H1 (cell line): ENCODE data around the gene LIN28B. TPM values are rescaled to one million over a fixed set of nuclear protein-coding genes. Genes with fewer than 3 reads are reported as not detected.
"Not testable (repeated sequence)": the region's sequence is repeated elsewhere in the genome, so short reads cannot be mapped to it uniquely, and the experiment has no call there.

Experiments used
- CTCF ChIA-PET: fragments of 300-600 bp; sonication (Branson Sonifier 250); formaldehyde crosslinking; loops from one replicate; lab custom pipeline; 2021; ENCODE audit not compliant: partially characterized antibody; lab: Charles Lee
- POLR2A ChIA-PET: fragments of 300-600 bp; sonication (Branson Sonifier 250); formaldehyde crosslinking; loops from one replicate; lab custom pipeline; 2021; ENCODE audit warnings: inconsistent platforms; ENCODE audit not compliant: partially characterized antibody; lab: Charles Lee
- DNase-seq, 2 experiments: peaks; one replicate each; pipeline versions ENCODE4 v3.0.0 to v3.0.0-alpha.2; 2010 to 2022; ENCODE audit warnings: low spot score in 2 of 2, low read depth in 1 of 2, mixed read lengths in 1 of 2
- FAIRE-seq: peaks from 2 replicates; lab custom pipeline; 2011; peaks lifted over from hg19 to GRCh38; lab: Jason Lieb, UNC
- H2AFZ ChIP-seq: 2 replicates; pipeline ENCODE4 v1.8.1; 2012; ENCODE audit warnings: low read length, inconsistent platforms
- H2AK5ac ChIP-seq: 2 replicates; pipeline ENCODE4 v1.6.1; 2013; ENCODE audit warnings: low read depth, low read length
- H2BK120ac ChIP-seq: replicated peaks from 2 replicates; pipeline ENCODE3; 2013; ENCODE audit warnings: low read depth, low read length, inconsistent platforms
- H2BK12ac ChIP-seq: 2 replicates; pipeline ENCODE4 v1.6.1; 2013; ENCODE audit warnings: low read depth, low read length
- H2BK15ac ChIP-seq: 2 replicates; pipeline ENCODE4 v1.6.1; 2013; ENCODE audit warnings: low read length
- H2BK20ac ChIP-seq: 2 replicates; pipeline ENCODE4 v1.6.1; 2013; ENCODE audit warnings: low read length
- H2BK5ac ChIP-seq: 2 replicates; pipeline ENCODE4 v1.6.1; 2013; ENCODE audit warnings: low read depth, low read length
- H3K14ac ChIP-seq: 2 replicates; pipeline ENCODE4 v1.6.1; 2013; ENCODE audit warnings: inconsistent platforms; ENCODE audit not compliant: insufficient read length
- H3K18ac ChIP-seq: 2 replicates; pipeline ENCODE4 v1.6.1; 2013; ENCODE audit warnings: low read length; ENCODE audit errors: extremely low read depth
- H3K23ac ChIP-seq: 2 replicates; pipeline ENCODE4 v1.6.1; 2013; ENCODE audit warnings: inconsistent platforms; ENCODE audit not compliant: insufficient read length
- H3K23me2 ChIP-seq: 2 replicates; pipeline ENCODE4 v1.6.1; 2013; ENCODE audit warnings: low read depth, low read length
- H3K27ac ChIP-seq: 2 replicates; pipeline ENCODE4 v1.6.1; 2011; ENCODE audit warnings: low read depth, low read length, inconsistent platforms
- H3K27me3 ChIP-seq, 4 experiments: replicated peaks in 1 of 4; 1 replicate in 1 of 4; 2 replicates in 3 of 4; pipeline versions ENCODE4 v1.6.1 to v1.8.1; 2011 to 2013; ENCODE audit warnings: low read length in 3 of 4, mild to moderate bottlenecking in 3 of 4, inconsistent platforms in 2 of 4, mixed read lengths in 2 of 4, moderate library complexity in 1 of 4; ENCODE audit not compliant: control insufficient read depth in 3 of 4, insufficient read depth in 3 of 4; ENCODE audit errors: extremely low read depth in 1 of 4
- H3K36me3 ChIP-seq, 4 experiments: 2 replicates each; pipeline versions ENCODE4 v1.6.1 to v1.8.1; 2011 to 2013; ENCODE audit warnings: mild to moderate bottlenecking in 4 of 4, low read length in 3 of 4, moderate library complexity in 2 of 4, control low read depth in 1 of 4, inconsistent platforms in 1 of 4; ENCODE audit not compliant: insufficient read depth in 4 of 4, control insufficient read depth in 2 of 4
- H3K4ac ChIP-seq: replicated peaks from 2 replicates; pipeline ENCODE3; 2013; ENCODE audit warnings: low read length, low read depth, mixed read lengths, inconsistent platforms; ENCODE audit not compliant: insufficient read length
- H3K4me1 ChIP-seq, 4 experiments: replicated peaks in 1 of 4; 1 replicate in 1 of 4; 2 replicates in 3 of 4; pipeline versions ENCODE4 v1.6.1 to v1.8.1; 2011 to 2013; ENCODE audit warnings: low read length in 3 of 4, inconsistent platforms in 2 of 4, mixed read lengths in 1 of 4; ENCODE audit not compliant: insufficient read depth in 4 of 4, control insufficient read depth in 3 of 4
- H3K4me2 ChIP-seq, 2 experiments: 2 replicates each; pipeline versions ENCODE4 v1.6.1 to v1.8.1; 2011 to 2013; ENCODE audit warnings: low read depth in 2 of 2, low read length in 2 of 2, control low read depth in 1 of 2, inconsistent platforms in 1 of 2, mild to moderate bottlenecking in 1 of 2; ENCODE audit not compliant: insufficient read depth in 1 of 2
- H3K4me3 ChIP-seq, 4 experiments: fragments of 200-600, 300-600 bp in 1 of 4; sonication (generic), shearing (Covaris generic), sonication (Bioruptor Twin) in 1 of 4; 2 replicates each; pipeline versions ENCODE4 v1.5.1 to v1.8.1; 2011 to 2016; ENCODE audit warnings: low read length in 4 of 4, low read depth in 3 of 4, control low read depth in 2 of 4, inconsistent platforms in 2 of 4, mild to moderate bottlenecking in 2 of 4, mixed read lengths in 1 of 4, moderate library complexity in 1 of 4; ENCODE audit not compliant: insufficient read depth in 2 of 4; ENCODE audit errors: extremely low read depth in 1 of 4
- H3K56ac ChIP-seq: replicated peaks from 2 replicates; pipeline ENCODE3; 2013; ENCODE audit warnings: low read depth, mild to moderate bottlenecking, mixed read lengths, low read length, inconsistent platforms; ENCODE audit not compliant: insufficient read length
- H3K79me1 ChIP-seq: 2 replicates; pipeline ENCODE4 v1.6.1; 2013; ENCODE audit warnings: low read depth, low read length, control low read depth
- H3K79me2 ChIP-seq, 2 experiments: 2 replicates each; pipeline versions ENCODE4 v1.6.1 to v1.8.1; 2012 to 2013; ENCODE audit warnings: low read length in 2 of 2, mild to moderate bottlenecking in 2 of 2, inconsistent platforms in 1 of 2; ENCODE audit not compliant: insufficient read depth in 2 of 2, control insufficient read depth in 1 of 2
- H3K9ac ChIP-seq, 4 experiments: replicated peaks in 1 of 4; 1 replicate in 1 of 4; 2 replicates in 3 of 4; pipeline versions ENCODE4 v1.6.1 to v1.8.1; 2011 to 2013; ENCODE audit warnings: low read depth in 3 of 4, low read length in 3 of 4, control low read depth in 2 of 4, mild to moderate bottlenecking in 2 of 4, moderate library complexity in 2 of 4, inconsistent platforms in 1 of 4; ENCODE audit errors: extremely low read depth in 1 of 4
- H3K9me3 ChIP-seq, 2 experiments: 2 replicates each; pipeline versions ENCODE4 v1.6.1 to v1.8.1; 2012 to 2013; ENCODE audit warnings: mild to moderate bottlenecking in 2 of 2, moderate library complexity in 2 of 2, control low read depth in 1 of 2, inconsistent platforms in 1 of 2, low read depth in 1 of 2, low read length in 1 of 2, mixed read lengths in 1 of 2; ENCODE audit not compliant: insufficient read depth in 2 of 2
- H4K20me1 ChIP-seq, 2 experiments: replicated peaks in 1 of 2; 2 replicates each; pipeline versions ENCODE3 to v1.8.1; 2011 to 2013; ENCODE audit warnings: inconsistent platforms in 2 of 2, low read length in 2 of 2, mild to moderate bottlenecking in 1 of 2; ENCODE audit not compliant: insufficient read depth in 2 of 2, control insufficient read depth in 1 of 2
- H4K5ac ChIP-seq: 2 replicates; pipeline ENCODE4 v1.6.1; 2013; ENCODE audit warnings: low read length, low read depth, mixed read lengths, inconsistent platforms; ENCODE audit not compliant: insufficient read length
- H4K8ac ChIP-seq: 2 replicates; pipeline ENCODE4 v1.8.0; 2013; ENCODE audit warnings: mild to moderate bottlenecking, moderate library complexity, low read length, inconsistent platforms; ENCODE audit not compliant: insufficient read depth; ENCODE audit errors: extremely low read depth
- H4K91ac ChIP-seq: replicated peaks from 2 replicates; pipeline ENCODE3; 2013; ENCODE audit warnings: low read length, mixed read lengths, inconsistent platforms; ENCODE audit not compliant: insufficient read length
- HDAC6 ChIP-seq: IDR thresholded peaks from one replicate; pipeline ENCODE4 v1.7.1; 2012; ENCODE audit warnings: low read depth, mild to moderate bottlenecking, inconsistent platforms, low read length, moderate library complexity
- NANOG ChIP-seq: IDR thresholded peaks from 2 replicates; pipeline ENCODE4 v1.6.1; 2011; ENCODE audit warnings: low read length, low read depth, mild to moderate bottlenecking, inconsistent platforms; ENCODE audit not compliant: insufficient read depth, poor library complexity, severe bottlenecking
- RNF2 ChIP-seq: fragments of 200-900, 300-1000 bp; sonication (generic); IDR thresholded peaks from 2 replicates; pipeline ENCODE4 v1.7.1; 2016; ENCODE audit warnings: borderline replicate concordance, low read depth, mild to moderate bottlenecking, antibody characterized with exemption, low read length; ENCODE audit not compliant: poor library complexity, severe bottlenecking; ENCODE audit errors: missing control alignments
- WGBS, 2 experiments: shearing (Covaris generic) in 1 of 2; methylation state at CpG; one replicate each; pipeline versions ENCODE4 v1.1.6 to v1.1.7; 2013 to 2015; ENCODE audit warnings: low lambda C conversion rate in 2 of 2, mixed read lengths in 2 of 2, inconsistent platforms in 1 of 2, low coverage in 1 of 2, missing lambda C conversion rate in 1 of 2; ENCODE audit not compliant: insufficient replicate concordance in 2 of 2, insufficient coverage in 1 of 2, insufficient read length in 1 of 2; ENCODE audit errors: extremely low coverage in 1 of 2, missing lambda C conversion rate in 1 of 2; 5-methylcytosine and 5-hydroxymethylcytosine counted together
- polyA plus RNA-seq, 7 experiments: library from polyadenylated mRNA; depleted of rRNA in 3 of 7; stranded (reverse) in 5 of 7; unstranded in 2 of 7; fragments of >200 nt in 5 of 7; fragments of 200-250 nt in 2 of 7; gene quantifications; 1 replicate in 5 of 7; 2 replicates in 1 of 7; 4 replicates in 1 of 7; pipeline versions ENCODE4 v1.2.1 to v1.2.3, GENCODE V29; 2011 to 2013; ENCODE audit warnings: missing spikeins in 2 of 7, mixed read lengths in 2 of 7
- total RNA-seq: library from RNA; stranded (reverse); fragmentation: NEBNext Ultra II Directional; extraction: Animal tissue kit (Norgen Biotek cat#: 25700); gene quantifications from 2 replicates; pipeline ENCODE4 v1.2.1, GENCODE V29; 2021
- TF ChIP-seq, protein P1 (sequence below): IDR thresholded peaks from 2 replicates; pipeline ENCODE4 v1.6.1; 2011; ENCODE audit warnings: low read depth, mild to moderate bottlenecking, low read length; ENCODE audit not compliant: insufficient read depth

The LIN28B gene
- total and polyA plus RNA-seq, 2 of the 8 experiments (the other 6 are each of a cell fraction or from before 2014, with no cell fraction given) = 27.4 to 94.7 TPM

DNA sequence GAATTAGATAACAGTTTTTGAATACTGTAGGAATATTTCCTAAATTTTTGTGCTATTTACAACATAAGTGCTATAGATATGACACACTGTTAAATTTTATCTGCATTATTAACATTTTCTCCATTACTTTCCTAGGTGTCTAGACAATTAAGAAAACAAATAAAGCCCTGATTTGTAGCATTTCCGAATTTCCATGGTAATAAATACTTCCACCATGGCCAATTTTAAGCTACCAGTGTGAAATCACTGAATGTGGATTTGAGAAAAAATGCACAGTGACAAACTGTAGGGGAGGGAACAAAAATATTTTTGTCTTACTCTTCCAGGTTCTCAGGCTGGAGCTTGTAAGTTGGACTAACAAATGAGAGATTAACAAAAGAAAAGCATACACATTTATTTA is 27.9 kb downstream of the LIN28B start (continued):
- TF ChIP-seq NANOG = no peak
- TF ChIP-seq RNF2 = no peak
- TF ChIP-seq, protein P1, sequence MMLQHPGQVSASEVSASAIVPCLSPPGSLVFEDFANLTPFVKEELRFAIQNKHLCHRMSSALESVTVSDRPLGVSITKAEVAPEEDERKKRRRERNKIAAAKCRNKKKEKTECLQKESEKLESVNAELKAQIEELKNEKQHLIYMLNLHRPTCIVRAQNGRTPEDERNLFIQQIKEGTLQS = no peak
- no peak for TF ChIP-seq HDAC6
- TF ChIP-seq, all 59 proteins: peak for 0

DNA sequence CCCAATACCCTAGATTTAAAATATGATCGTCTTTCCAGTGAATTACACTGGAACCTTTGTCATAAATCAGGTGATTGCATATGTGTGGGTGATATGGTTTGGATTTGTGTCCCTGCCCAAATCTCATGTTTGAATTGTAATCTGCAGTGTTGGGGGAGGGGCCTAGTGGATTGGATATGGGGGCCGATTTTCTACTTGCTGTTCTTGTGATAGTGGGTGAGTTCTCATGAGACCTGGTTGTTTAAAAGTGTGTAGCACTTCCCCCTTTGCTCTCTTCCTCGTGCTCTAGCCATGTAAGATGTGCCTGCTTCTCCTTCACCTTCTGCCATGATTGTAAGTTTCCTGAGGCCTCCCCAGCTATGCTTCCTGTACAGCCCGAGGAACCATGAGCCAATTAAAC is 29.0 kb downstream of the LIN28B start:
- peaks cover 4 to 26% (median 10%) of the 10 kb centered on the region in 4 experiments; a peak in 7 of 8 replicates for H3K36me3 ChIP-seq
- H3K4ac ChIP-seq, FAIRE-seq, DNase-seq, H2BK5ac ChIP-seq, H2AK5ac ChIP-seq, H4K8ac ChIP-seq, H3K27ac ChIP-seq, H3K9me3 ChIP-seq, H3K18ac ChIP-seq, H2AFZ ChIP-seq, H3K9ac ChIP-seq, H2BK12ac ChIP-seq, H3K4me3 ChIP-seq, H2BK15ac ChIP-seq, H3K4me2 ChIP-seq, H3K27me3 ChIP-seq, H3K23ac ChIP-seq, H4K20me1 ChIP-seq, H3K14ac ChIP-seq, H4K5ac ChIP-seq, H3K4me1 ChIP-seq, CTCF ChIA-PET, H2BK20ac ChIP-seq, H2BK120ac ChIP-seq, H3K56ac ChIP-seq, H3K23me2 ChIP-seq, H4K91ac ChIP-seq, H3K79me1 ChIP-seq: not testable (repeated sequence)
- POLR2A ChIA-PET = interaction anchor here (0.9 to 1.7 kb wide), 2 partner anchors 16 to 17 kb away, joined by 3 to 8 read pairs; no protein-coding TSS in a partner anchor
- H3K79me2 ChIP-seq = peaks cover 0 to 88% of the 10 kb centered on the region in 2 experiments; a peak in 3 of 4 replicates
- 87% methylated on average over 4 of the region's 4 CpGs; no CpG with 5 or more reads in 1 of the 2 experiments for WGBS, 2 experiments
